Ovary (tissue), 9 donors: Measurements from ENCODE around the gene KLK11. TPM values are rescaled to one million over a fixed set of nuclear protein-coding genes. Genes with fewer than 3 reads are reported as not detected.
A peak's percentile ranks its signal among the peaks of the same experiment; 100 is the strongest.

ENCODE experiments used
- DNase-seq, 5 donors: peaks; one replicate each; pipeline ENCODE4 v3.0.0-alpha.2; 2019 to 2020
- H3K27ac ChIP-seq, 2 donors: fragments of 200-600 bp; one replicate each; pipeline versions ENCODE4 v1.5.1 to v1.8.0; 2019 to 2022
- H3K27me3 ChIP-seq: fragments of 200-600 bp; one replicate; pipeline ENCODE4 v1.8.0; 2022
- H3K36me3 ChIP-seq: fragments of 200-600 bp; sonication (generic); one replicate; pipeline ENCODE4 v1.5.1; 2019
- H3K4me1 ChIP-seq: one replicate; pipeline ENCODE4 v1.8.1; 2013; ENCODE audit warnings: mild to moderate bottlenecking, moderate library complexity; ENCODE audit not compliant: insufficient read depth
- H3K4me3 ChIP-seq: fragments of 200-600 bp; sonication (generic); one replicate; pipeline ENCODE4 v1.5.1; 2017
- H3K9me3 ChIP-seq, 2 donors: fragments of 200-600 bp in 1 of 2; sonication (generic) in 1 of 2; one replicate each; pipeline versions ENCODE4 v1.5.1 to v1.8.1; 2013 to 2019; ENCODE audit warnings: mild to moderate bottlenecking in 1 of 2, moderate library complexity in 1 of 2
- CTCF ChIP-seq, 3 donors: fragments of 450-650 bp in 2 of 3; fragments of 200-600 bp in 1 of 3; IDR thresholded peaks; one replicate each; pipeline versions ENCODE4 v1.5.1 to v1.8.0; 2016 to 2022; ENCODE audit warnings: antibody characterized with exemption in 3 of 3, mild to moderate bottlenecking in 1 of 3
- EP300 ChIP-seq: sonication (generic); formaldehyde crosslinking; IDR thresholded peaks from one replicate; pipeline ENCODE4 v1.6.1; 2017; ENCODE audit warnings: antibody characterized with exemption
- POLR2A ChIP-seq: fragments of 450-650 bp; IDR thresholded peaks from one replicate; pipeline ENCODE4 v1.6.1; 2017; ENCODE audit warnings: antibody characterized with exemption, mild to moderate bottlenecking, moderate library complexity
- WGBS, 3 donors: extraction: QIAGEN DNeasy Blood & Tissue Kit in 1 of 3; methylation state at CpG; one replicate each; pipeline versions ENCODE4 v1.1.5 to v1.1.7; 2013 to 2017; 5-methylcytosine and 5-hydroxymethylcytosine counted together
- intact Hi-C, 4 donors: fragments of 100-400 bp; cut with DNase I; formaldehyde crosslinking; loops; one replicate each; pipeline versions ENCODE4 v1.11.0 to v1.15.1; 2022 to 2023
- polyA plus RNA-seq, 2 donors: library from polyadenylated mRNA; stranded (reverse); fragments of 200-250 nt in 1 of 2; fragments of 350-450 nt in 1 of 2; fragmentation: Illumina TruSeq in 1 of 2; extraction: RNeasy Lipid Tissue Mini Kit (QIAGEN cat#74804) in 1 of 2; gene quantifications; one replicate each; pipeline ENCODE4 v1.2.3, GENCODE V29; 2013 to 2014
- total RNA-seq, 7 donors: library from RNA; depleted of rRNA in 2 of 7; stranded (reverse); fragments of >200 nt in 2 of 7; fragmentation: NEBNext Ultra II Directional in 3 of 7; extraction: Animal tissue kit (Norgen Biotek cat#: 25700) in 3 of 7; gene quantifications; one replicate each; pipeline versions ENCODE4 v1.1.0 to v1.2.4, GENCODE V29; 2016 to 2023
- donor health status: DM: no; HTN: no; CAD: no; lungs with moderate emphysema.
- donor health status: DM: no; HTN: no; CAD: no.
- donor health status: Bipolar disorder and iron deficiency.
- donor health status: DM: yes; HTN: yes; CAD: no.
- donor health status: DM: no; HTN: no; CAD: no.
- donor health status: DM: yes; HTN: yes; CAD: no.

KLK11 gene
- total and polyA plus RNA-seq, 9 donors: 0.33 to 91.2 (median 1.4) TPM

DNA sequence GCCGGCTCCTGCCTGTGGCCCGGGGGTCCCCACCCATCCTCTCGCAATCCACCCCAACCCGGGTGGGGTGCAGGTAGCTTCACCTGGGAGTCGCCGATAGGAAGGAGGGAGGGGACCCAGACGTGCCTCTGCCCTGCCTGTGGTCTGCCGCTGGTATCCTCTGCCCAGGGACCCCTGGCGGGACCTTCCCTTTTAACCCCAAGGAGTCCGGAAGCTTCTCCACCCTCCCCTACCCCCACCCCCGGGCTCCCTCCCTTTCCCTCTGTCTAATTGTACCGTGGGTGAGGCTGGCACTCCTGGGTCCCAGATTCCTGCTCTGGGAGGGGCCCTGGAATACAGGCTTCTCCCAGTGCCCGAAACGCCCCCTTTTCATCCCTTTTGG, 6.9 kb downstream of the KLK11 start, which contains the start of gene KLK10:
Gene KLK10, minus strand, starts transcription at position 166 of the 382 bp plus-strand sequence. CDS start 579 bp downstream, outside the sequence.
- intact Hi-C loops: loop anchor here in 2 of 4 donors (5.0 kb wide), 2 partner anchors 87 to 158 kb away; no protein-coding TSS in a partner anchor
- H3K27me3 ChIP-seq: no peaks in the 10 kb centered on the region
- TF ChIP-seq EP300 (no peak), CTCF (IDR thresholded peaks at IDR 0.05) (no peak)

GRCh38 chr19:51018745-51019543, 7.5 kb downstream of the KLK11 start:
- peak overlapping the region; percentile 45 for H3K4me3 ChIP-seq
- TF ChIP-seq EP300 (no peak), POLR2A (peak; percentile 70), CTCF (IDR thresholded peaks at IDR 0.05) (peak in 1 of 3 donors; percentile 11)
- intact Hi-C loops: loop anchor here in 2 of 4 donors (5.0 kb wide), 2 partner anchors 87 to 158 kb away; no protein-coding TSS in a partner anchor
- peak overlapping the region; percentile 77 to 94 for H3K27ac ChIP-seq
- H3K27me3 ChIP-seq: no peaks in the 10 kb centered on the region
- H3K36me3 ChIP-seq: no peaks in the 10 kb centered on the region
- peaks cover 3% of the 10 kb centered on the region for H3K4me1 ChIP-seq
- H3K9me3 ChIP-seq: no peaks in the 10 kb centered on the region
- WGBS, 3 donors: 1% methylated on average over 60 to 68 of the region's 68 CpGs
- peak; percentile 79 to 91 (median 87) for DNase-seq

More for the DNA sequence above, 6.9 kb downstream of the KLK11 start, which contains the start of gene KLK10:
- Histone ChIP-seq H3K9me3 (no peaks in the 10 kb centered on the region), H3K36me3 (no peaks in the 10 kb centered on the region), H3K4me3 (peak within 1 kb of the TSS; percentile 45), H3K4me1 (peaks cover 3% of the 10 kb centered on the region), H3K27ac (peak within 1 kb of the TSS; percentile 77 to 94)
- DNase-seq: peak in 3 of 5 donors; percentile 54 to 65 (median 58)
- 2% methylated on average over 14 of the region's 14 CpGs for WGBS, 3 donors

- Histone ChIP-seq H3K4me1 (peaks cover 3% of the 10 kb centered on the region), H3K27me3 (no peaks in the 10 kb centered on the region), H3K9me3 (no peaks in the 10 kb centered on the region), H3K36me3 (no peaks in the 10 kb centered on the region), H3K4me3 (peak overlapping the region; percentile 45), H3K27ac (peak overlapping the region; percentile 59 to 94)
- peak; percentile 72 to 93 (median 84) for DNase-seq
- TF ChIP-seq POLR2A (peak; percentile 56), EP300 (no peak), CTCF (IDR thresholded peaks at IDR 0.05) (peak; percentile 59 to 86 (median 83))
- 1 to 2% (median 1%) methylated on average over 61 to 68 of the region's 68 CpGs for WGBS, 3 donors
- intact Hi-C loops: loop anchor here in 2 of 4 donors (5.0 kb wide), 2 partner anchors 85 to 160 kb away; no protein-coding TSS in a partner anchor
These were observed 9.4 kb downstream of the KLK11 start for GRCh38 chr19:51016798-51017683.

DNA sequence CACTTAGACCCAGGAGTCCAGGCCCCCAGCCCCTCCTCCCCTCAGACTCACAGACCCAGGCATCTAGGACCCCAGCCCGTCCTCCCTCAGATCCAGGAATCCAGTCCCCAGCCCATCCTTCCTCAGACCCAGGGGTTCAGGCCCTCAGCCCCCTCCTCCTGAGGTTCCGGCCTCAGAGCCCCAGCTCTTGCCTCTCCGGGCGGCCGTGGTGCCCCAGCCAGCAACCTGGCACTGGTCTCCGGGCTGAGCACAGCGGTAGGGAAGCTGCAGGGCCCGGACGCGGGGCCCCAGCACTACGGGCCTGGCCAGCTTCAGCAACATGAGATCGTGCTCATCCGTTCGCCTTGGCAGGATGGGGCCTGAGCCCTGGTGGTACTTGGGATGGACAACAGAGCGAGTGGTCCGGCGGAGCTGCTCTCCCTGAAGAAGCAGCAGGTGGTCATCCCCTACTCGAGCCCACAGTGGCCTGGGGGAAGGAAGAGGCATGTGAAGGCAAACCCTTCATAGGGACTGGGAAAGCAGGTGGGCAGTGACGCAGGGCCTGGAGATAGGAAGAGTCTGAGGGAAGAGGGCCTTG, 10.6 kb downstream of the KLK11 start:
- Histone ChIP-seq H3K27me3 (no peaks in the 10 kb centered on the region), H3K4me1 (peaks cover 3% of the 10 kb centered on the region), H3K9me3 (no peaks in the 10 kb centered on the region), H3K27ac (no peak overlapping the region), H3K36me3 (no peaks in the 10 kb centered on the region), H3K4me3 (no peak overlapping the region)
- peak in 2 of 5 donors; percentile 29 to 48 for DNase-seq
- WGBS, 3 donors: 83 to 92% (median 87%) methylated on average over 19 of the region's 19 CpGs
- intact Hi-C loops: loop anchor here in 2 of 4 donors (5.0 kb wide), 2 partner anchors 83 to 162 kb away; no protein-coding TSS in a partner anchor
- TF ChIP-seq EP300 (no peak), POLR2A (no peak), CTCF (IDR thresholded peaks at IDR 0.05) (no peak)
